Activated naive CD4-positive, alpha-beta T cell treated with anti-CD3 and anti-CD28 coated beads for 36 hours (primary cell): ENCODE data around the gene MGLL. TPM values are rescaled to one million over a fixed set of nuclear protein-coding genes. Genes with fewer than 3 reads are reported as not detected.

Experiments used
- CTCF ChIA-PET: fragments of 350-600 bp; sonication (Branson Sonifier 250); formaldehyde crosslinking; loops from one replicate; lab custom pipeline; 2021; ENCODE audit warnings: antibody characterized with exemption; lab: Charles Lee
- DNase-seq: peaks from one replicate; pipeline ENCODE4 v3.0.0-alpha.2; 2020
- H3K27ac Mint-ChIP-seq: one replicate; pipeline ENCODE4 v1.8.0; 2021; ENCODE audit warnings: mild to moderate bottlenecking, mixed read lengths
- H3K27me3 Mint-ChIP-seq: one replicate; pipeline ENCODE4 v1.8.0; 2021; ENCODE audit warnings: low read depth, mixed read lengths
- H3K36me3 Mint-ChIP-seq: one replicate; pipeline ENCODE4 v1.8.0; 2021; ENCODE audit warnings: low read depth, mixed read lengths
- H3K4me1 Mint-ChIP-seq: one replicate; pipeline ENCODE4 v1.8.0; 2021; ENCODE audit warnings: low read depth, mixed read lengths
- H3K4me3 Mint-ChIP-seq: one replicate; pipeline ENCODE4 v1.8.0; 2021; ENCODE audit warnings: mild to moderate bottlenecking, moderate library complexity, mixed read lengths
- H3K9me3 Mint-ChIP-seq: one replicate; pipeline ENCODE4 v1.8.0; 2021; ENCODE audit warnings: mixed read lengths
- intact Hi-C: fragments of 100-400 bp; cut with micrococcal nuclease; formaldehyde crosslinking; loops from one replicate; pipeline ENCODE4 v1.15.1; 2023
- total RNA-seq, 2 experiments: library from RNA; stranded (reverse); gene quantifications; one replicate each; pipeline ENCODE4 v1.2.3, GENCODE V29; 2021

The MGLL gene
- total RNA-seq, 2 experiments from 2014 or later = 0.14 to 0.25 TPM

GRCh38 chr3:127728417-127729015, 93.8 kb downstream of the MGLL start:
- H3K4me3 Mint-ChIP-seq = no peak overlapping the region
- no peak for DNase-seq
- intact Hi-C loops = no loop called here
- no peaks in the 10 kb centered on the region for H3K36me3 Mint-ChIP-seq
- H3K9me3 Mint-ChIP-seq = no peaks in the 10 kb centered on the region
- no peaks in the 10 kb centered on the region for H3K4me1 Mint-ChIP-seq
- H3K27me3 Mint-ChIP-seq = peaks cover 5% of the 10 kb centered on the region
- CTCF ChIA-PET = no interaction called here
- H3K27ac Mint-ChIP-seq = no peak overlapping the region

DNA sequence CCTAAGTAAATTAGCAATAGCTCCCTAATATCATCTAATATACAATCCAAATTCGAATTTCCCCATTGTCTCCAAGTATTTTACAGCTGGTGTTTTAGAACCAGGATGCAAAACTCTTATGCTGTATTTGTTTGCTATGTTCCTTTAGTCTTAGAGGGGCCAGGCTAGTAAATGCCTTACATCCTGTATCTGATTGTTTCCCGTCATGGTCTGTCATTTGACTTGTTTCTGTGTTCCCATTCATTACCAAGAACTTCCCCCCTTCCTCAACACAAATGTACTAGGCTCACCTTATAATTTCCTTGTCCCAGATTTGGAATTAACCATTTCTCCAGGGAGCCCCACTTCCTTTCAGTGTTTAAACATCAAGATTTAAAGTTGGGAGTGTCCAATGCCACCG, 95.4 kb downstream of the MGLL start:
- intact Hi-C loops = no loop called here
- Mint-ChIP-seq H3K4me3 (no peak overlapping the region), H3K9me3 (no peaks in the 10 kb centered on the region), H3K36me3 (no peaks in the 10 kb centered on the region), H3K4me1 (no peaks in the 10 kb centered on the region), H3K27ac (no peak overlapping the region), H3K27me3 (peaks cover 3% of the 10 kb centered on the region)
- DNase-seq = no peak
- CTCF ChIA-PET = no interaction called here

GRCh38 chr3:127723011-127723567, 99.2 kb downstream of the MGLL start:
- CTCF ChIA-PET = no interaction called here
- peaks cover 3% of the 10 kb centered on the region for H3K27me3 Mint-ChIP-seq
- intact Hi-C loops = no loop called here
- DNase-seq = no peak
- no peak overlapping the region for H3K4me3 Mint-ChIP-seq
- no peaks in the 10 kb centered on the region for H3K9me3 Mint-ChIP-seq
- no peaks in the 10 kb centered on the region for H3K4me1 Mint-ChIP-seq
- H3K27ac Mint-ChIP-seq = no peak overlapping the region
- H3K36me3 Mint-ChIP-seq = no peaks in the 10 kb centered on the region

- CTCF ChIA-PET = no interaction called here
- Mint-ChIP-seq H3K9me3 (no peaks in the 10 kb centered on the region), H3K36me3 (no peaks in the 10 kb centered on the region), H3K27ac (no peak overlapping the region), H3K4me3 (no peak overlapping the region), H3K4me1 (no peaks in the 10 kb centered on the region), H3K27me3 (peaks cover 3% of the 10 kb centered on the region)
- no peak for DNase-seq
- intact Hi-C loops = no loop called here
Observed at GRCh38 chr3:127722091-127722784, 100.1 kb downstream of the MGLL start.

GRCh38 chr3:127720985-127721935, 101.1 kb downstream of the MGLL start:
- Mint-ChIP-seq H3K4me3 (no peak overlapping the region), H3K36me3 (no peaks in the 10 kb centered on the region), H3K27ac (no peak overlapping the region), H3K4me1 (no peaks in the 10 kb centered on the region), H3K9me3 (no peaks in the 10 kb centered on the region), H3K27me3 (peaks cover 4% of the 10 kb centered on the region)
- no peak for DNase-seq
- intact Hi-C loops = no loop called here
- CTCF ChIA-PET = no interaction called here

DNA sequence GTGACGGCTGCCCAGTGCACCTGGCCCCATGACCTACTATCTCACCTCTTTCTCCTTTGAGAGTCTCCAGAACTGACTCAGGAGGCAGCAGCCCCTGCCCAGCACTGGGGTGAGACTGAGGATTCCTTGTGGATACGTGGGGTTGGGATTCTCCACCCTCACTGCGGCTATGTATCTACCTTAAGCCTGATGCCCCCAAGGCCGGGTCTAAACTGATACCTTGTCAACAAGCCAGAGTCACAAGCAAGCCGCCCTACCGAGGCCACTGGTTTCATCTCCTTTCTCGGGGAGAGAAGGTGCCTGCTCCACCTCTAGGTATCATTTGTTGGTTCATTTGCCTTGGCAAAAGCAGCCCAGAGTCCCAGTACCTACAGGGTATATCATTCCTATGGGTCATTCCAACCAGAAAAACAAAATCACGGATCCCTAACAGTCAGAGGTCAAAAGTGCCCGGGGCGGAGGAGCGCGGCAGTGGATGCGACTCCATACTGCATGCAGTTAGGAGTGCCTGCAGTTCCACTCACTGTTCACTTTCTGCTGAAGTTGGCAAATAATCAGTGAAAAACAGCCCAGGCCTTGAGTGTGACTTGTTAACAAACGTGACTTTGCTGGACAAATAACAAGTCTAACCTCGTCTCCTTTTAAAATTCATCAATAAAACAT, 102.0 kb downstream of the MGLL start:
- peaks cover 5% of the 10 kb centered on the region for H3K27me3 Mint-ChIP-seq
- H3K36me3 Mint-ChIP-seq = no peaks in the 10 kb centered on the region
- no peak overlapping the region for H3K4me3 Mint-ChIP-seq
- no peaks in the 10 kb centered on the region for H3K4me1 Mint-ChIP-seq
- CTCF ChIA-PET = no interaction called here
- no peaks in the 10 kb centered on the region for H3K9me3 Mint-ChIP-seq
- no peak for DNase-seq
- H3K27ac Mint-ChIP-seq = no peak overlapping the region
- intact Hi-C loops = no loop called here

DNA sequence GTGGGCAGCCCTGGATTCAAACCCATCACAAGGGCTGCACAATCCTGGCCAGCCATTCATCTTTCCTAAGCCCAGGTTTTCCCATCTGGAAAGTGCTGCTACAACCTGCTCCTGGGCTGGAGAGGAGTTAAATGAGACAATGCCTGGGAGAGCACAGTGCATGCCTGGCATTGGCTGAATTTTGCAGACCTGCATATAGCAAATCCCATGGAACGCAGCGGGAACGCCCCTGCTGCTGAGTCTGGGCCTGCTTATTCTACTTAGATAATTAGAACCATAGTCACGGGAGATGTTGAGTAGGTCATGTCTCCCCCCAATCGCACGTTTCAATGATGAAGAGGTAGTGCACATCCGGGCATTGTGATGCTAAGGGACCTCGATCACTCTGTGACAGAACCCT, 102.9 kb downstream of the MGLL start:
- H3K4me3 Mint-ChIP-seq = no peak overlapping the region
- H3K27ac Mint-ChIP-seq = no peak overlapping the region
- no peaks in the 10 kb centered on the region for H3K4me1 Mint-ChIP-seq
- intact Hi-C loops = no loop called here
- H3K9me3 Mint-ChIP-seq = no peaks in the 10 kb centered on the region
- no peaks in the 10 kb centered on the region for H3K36me3 Mint-ChIP-seq
- H3K27me3 Mint-ChIP-seq = peaks cover 2% of the 10 kb centered on the region
- CTCF ChIA-PET = no interaction called here
- no peak for DNase-seq

- no peaks in the 10 kb centered on the region for H3K9me3 Mint-ChIP-seq
- no peak overlapping the region for H3K27ac Mint-ChIP-seq
- CTCF ChIA-PET = interaction anchor here (1.0 kb wide), 1 partner anchor 23 kb away, joined by 3 read pairs; no protein-coding TSS in a partner anchor
- DNase-seq = no peak
- intact Hi-C loops = no loop called here
- H3K36me3 Mint-ChIP-seq = no peaks in the 10 kb centered on the region
- no peaks in the 10 kb centered on the region for H3K4me1 Mint-ChIP-seq
- H3K4me3 Mint-ChIP-seq = no peak overlapping the region
- H3K27me3 Mint-ChIP-seq = peaks cover 2% of the 10 kb centered on the region
Observed at GRCh38 chr3:127718916-127719290, 103.4 kb downstream of the MGLL start.

DNA sequence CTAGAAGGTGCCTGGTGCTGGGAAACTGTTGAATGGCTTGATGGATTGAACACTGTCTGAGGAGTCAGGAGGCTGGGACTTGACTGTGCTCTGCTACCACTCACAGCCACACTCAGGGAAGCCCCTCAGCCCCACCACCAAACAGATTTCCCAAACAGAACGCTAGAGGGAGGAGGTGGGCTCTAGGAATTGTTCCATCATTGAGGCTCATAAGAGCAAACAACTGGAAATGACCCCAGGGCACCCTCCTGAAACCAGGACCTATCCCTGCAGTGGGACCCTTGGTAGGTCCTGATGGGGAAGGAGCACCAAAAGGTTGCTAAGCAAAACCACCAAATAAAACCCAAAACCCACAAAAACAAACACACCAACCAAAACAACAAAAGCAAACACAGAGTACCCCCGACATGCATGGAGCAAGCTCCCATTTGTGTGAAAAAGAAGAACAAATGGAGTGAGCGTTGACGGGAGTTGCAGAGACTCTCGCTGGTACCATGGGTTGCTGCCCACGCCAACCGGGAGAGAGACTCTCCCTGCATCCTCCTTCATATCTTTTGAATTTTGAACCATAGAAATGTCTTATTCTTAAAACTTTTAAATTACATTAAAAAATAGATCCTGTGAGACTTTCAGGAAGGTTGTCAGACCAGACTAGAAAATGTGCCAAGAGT, 103.9 kb downstream of the MGLL start:
- Mint-ChIP-seq H3K4me3 (no peak overlapping the region), H3K4me1 (no peaks in the 10 kb centered on the region), H3K27ac (no peak overlapping the region), H3K27me3 (peaks cover 2% of the 10 kb centered on the region), H3K36me3 (no peaks in the 10 kb centered on the region), H3K9me3 (no peaks in the 10 kb centered on the region)
- CTCF ChIA-PET = interaction anchor here (1.0 kb wide), 1 partner anchor 23 kb away, joined by 3 read pairs; no protein-coding TSS in a partner anchor
- DNase-seq = no peak
- intact Hi-C loops = no loop called here

DNA sequence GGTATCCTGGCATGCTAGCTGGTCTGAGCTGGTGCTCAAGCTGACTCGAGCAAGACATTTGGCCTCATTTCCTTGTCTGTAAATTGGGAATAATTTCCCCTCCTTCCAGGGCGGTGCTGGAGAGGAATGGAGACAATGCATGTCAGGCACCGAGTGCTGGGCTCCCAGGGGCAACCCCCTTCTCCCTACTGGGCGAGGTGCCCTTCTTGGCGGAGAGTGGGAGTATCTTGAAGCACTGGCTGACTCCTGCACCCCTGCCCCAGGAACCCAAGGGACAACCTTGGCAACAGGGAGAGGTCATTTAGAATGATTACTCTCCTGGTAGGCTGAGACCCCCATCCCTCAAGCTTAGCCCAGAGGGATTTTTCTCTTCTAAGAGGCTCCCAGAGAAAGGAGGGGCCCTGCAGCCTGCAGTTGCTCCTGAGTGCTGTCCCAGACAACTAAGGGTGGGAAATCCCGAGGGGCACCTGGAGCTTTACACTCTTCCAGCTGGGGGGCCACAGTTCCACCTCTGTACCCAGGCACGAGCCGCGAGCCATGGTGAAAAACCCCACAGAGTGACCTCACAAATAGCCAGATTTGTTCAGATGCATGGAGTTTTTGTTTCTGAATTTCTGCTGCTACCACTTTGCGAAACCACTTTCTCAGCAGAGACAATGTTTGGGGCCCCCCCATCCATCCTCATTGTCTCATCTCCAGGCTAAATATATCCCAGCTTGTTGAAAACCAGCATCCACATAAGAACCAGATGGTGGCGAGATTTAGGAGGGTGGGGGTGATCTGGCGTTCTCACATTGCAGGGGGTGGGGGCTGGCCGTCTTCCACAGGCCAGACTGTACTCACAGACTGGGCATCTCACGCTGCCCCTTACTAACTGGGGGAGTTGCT, 104.7 kb downstream of the MGLL start:
- no peak for DNase-seq
- H3K9me3 Mint-ChIP-seq = no peaks in the 10 kb centered on the region
- CTCF ChIA-PET = interaction anchor here (1.0 kb wide), 1 partner anchor 22 kb away, joined by 3 read pairs; no protein-coding TSS in a partner anchor
- peaks cover 2% of the 10 kb centered on the region for H3K27me3 Mint-ChIP-seq
- intact Hi-C loops = no loop called here
- no peaks in the 10 kb centered on the region for H3K4me1 Mint-ChIP-seq
- no peak overlapping the region for H3K27ac Mint-ChIP-seq
- H3K36me3 Mint-ChIP-seq = no peaks in the 10 kb centered on the region
- H3K4me3 Mint-ChIP-seq = no peak overlapping the region

- Mint-ChIP-seq H3K4me1 (no peaks in the 10 kb centered on the region), H3K9me3 (no peaks in the 10 kb centered on the region), H3K4me3 (no peak overlapping the region), H3K27me3 (peaks cover 2% of the 10 kb centered on the region), H3K27ac (no peak overlapping the region), H3K36me3 (no peaks in the 10 kb centered on the region)
- intact Hi-C loops = no loop called here
- CTCF ChIA-PET = no interaction called here
- DNase-seq = no peak
Observed at GRCh38 chr3:127716384-127716783, 105.9 kb downstream of the MGLL start.
